Right cardiac atrium (tissue), 5 donors: ENCODE data around the gene RFTN1. TPM values are rescaled to one million over a fixed set of nuclear protein-coding genes. Genes with fewer than 3 reads are reported as not detected.
A peak's percentile ranks its signal among the peaks of the same experiment; 100 is the strongest.

Experiments
- ATAC-seq, 2 donors: fragments of 200-7000 bp; cut with Tn5 transposase; one replicate each; pipeline versions ENCODE4 v1.8.0 to v1.9.1; 2020; ENCODE audit warnings: moderate library complexity in 2 of 2, mild to moderate bottlenecking in 1 of 2
- DNase-seq, 3 donors: peaks; one replicate each; pipeline ENCODE4 v3.0.0-alpha.2; 2020
- H3K27ac ChIP-seq: one replicate; pipeline ENCODE4 v1.5.1; 2013; ENCODE audit warnings: mild to moderate bottlenecking, low read length, control low read depth, moderate library complexity
- H3K27me3 ChIP-seq: one replicate; pipeline ENCODE4 v1.6.1; 2013; ENCODE audit not compliant: control insufficient read depth, insufficient read depth
- H3K4me1 ChIP-seq: one replicate; pipeline ENCODE4 v1.6.1; 2013; ENCODE audit warnings: low read length; ENCODE audit not compliant: control insufficient read depth, insufficient read depth
- H3K4me3 ChIP-seq: one replicate; pipeline ENCODE4 v1.5.1; 2013; ENCODE audit warnings: low read length, control low read depth
- H3K9me3 ChIP-seq: one replicate; pipeline ENCODE4 v1.6.1; 2013; ENCODE audit warnings: low read length; ENCODE audit not compliant: control insufficient read depth
- WGBS: extraction: QIAGEN DNeasy Blood & Tissue Kit; methylation state at CpG from one replicate; pipeline ENCODE4 v1.1.7; 2013; 5-methylcytosine and 5-hydroxymethylcytosine counted together
- intact Hi-C, 4 donors: fragments of 100-400 bp; cut with DNase I; formaldehyde crosslinking; loops; one replicate each; pipeline versions ENCODE4 v1.11.0 to v1.14.0; 2022 to 2023
- polyA plus RNA-seq: library from polyadenylated mRNA; stranded (reverse); fragments of 200-250 nt; gene quantifications from one replicate; pipeline ENCODE4 v1.2.3, GENCODE V29; 2013
- total RNA-seq, 4 donors: library from RNA; stranded (reverse); fragmentation: NEBNext Ultra II Directional; extraction: Animal tissue kit (Norgen Biotek cat#: 25700); gene quantifications; one replicate each; pipeline ENCODE4 v1.2.1, GENCODE V29; 2021
- donor health status: healthy with polysubstance abuse.
- donor health status: DM: no; HTN: yes; CAD: no.
- donor health status: DM: no; HTN: no; CAD: no.
- donor health status: DM: no; HTN: yes; CAD: no; lungs with severe emphysema.
- donor health status: DM: yes; HTN: yes; CAD: no.

Gene RFTN1
- total and polyA plus RNA-seq, 5 donors, result 17.9 to 23.6 (median 21.2) TPM

- H3K4me3 ChIP-seq, result no peak overlapping the region
- no peak overlapping the region for H3K27ac ChIP-seq
- intact Hi-C loops, result loop anchor here in 2 of 4 donors (5.0 kb wide), 1 partner anchor 260 kb away; no protein-coding TSS in a partner anchor
- H3K27me3 ChIP-seq, result no peaks in the 10 kb centered on the region
- WGBS, result 93% methylated on average over 4 of the region's 4 CpGs
- DNase-seq (no peak), ATAC-seq (no peak)
- H3K9me3 ChIP-seq, result no peaks in the 10 kb centered on the region
- H3K4me1 ChIP-seq, result no peaks in the 10 kb centered on the region
Measured at GRCh38 chr3:16547561-16548357, 34.3 kb upstream of the RFTN1 start.

GRCh38 chr3:16546186-16547010 is 32.9 kb upstream of the RFTN1 start:
- peak overlapping the region; percentile 84 for H3K27ac ChIP-seq
- no peaks in the 10 kb centered on the region for H3K27me3 ChIP-seq
- no peaks in the 10 kb centered on the region for H3K9me3 ChIP-seq
- H3K4me3 ChIP-seq, result no peak overlapping the region
- ATAC-seq, result peak; percentile 83 to 96
- H3K4me1 ChIP-seq, result no peaks in the 10 kb centered on the region
- intact Hi-C loops, result loop anchor here in 2 of 4 donors (5.0 kb wide), 1 partner anchor 259 kb away; no protein-coding TSS in a partner anchor
- DNase-seq, result peak; percentile 50 to 71 (median 70)
- WGBS, result 66% methylated on average over 12 of the region's 12 CpGs

DNA sequence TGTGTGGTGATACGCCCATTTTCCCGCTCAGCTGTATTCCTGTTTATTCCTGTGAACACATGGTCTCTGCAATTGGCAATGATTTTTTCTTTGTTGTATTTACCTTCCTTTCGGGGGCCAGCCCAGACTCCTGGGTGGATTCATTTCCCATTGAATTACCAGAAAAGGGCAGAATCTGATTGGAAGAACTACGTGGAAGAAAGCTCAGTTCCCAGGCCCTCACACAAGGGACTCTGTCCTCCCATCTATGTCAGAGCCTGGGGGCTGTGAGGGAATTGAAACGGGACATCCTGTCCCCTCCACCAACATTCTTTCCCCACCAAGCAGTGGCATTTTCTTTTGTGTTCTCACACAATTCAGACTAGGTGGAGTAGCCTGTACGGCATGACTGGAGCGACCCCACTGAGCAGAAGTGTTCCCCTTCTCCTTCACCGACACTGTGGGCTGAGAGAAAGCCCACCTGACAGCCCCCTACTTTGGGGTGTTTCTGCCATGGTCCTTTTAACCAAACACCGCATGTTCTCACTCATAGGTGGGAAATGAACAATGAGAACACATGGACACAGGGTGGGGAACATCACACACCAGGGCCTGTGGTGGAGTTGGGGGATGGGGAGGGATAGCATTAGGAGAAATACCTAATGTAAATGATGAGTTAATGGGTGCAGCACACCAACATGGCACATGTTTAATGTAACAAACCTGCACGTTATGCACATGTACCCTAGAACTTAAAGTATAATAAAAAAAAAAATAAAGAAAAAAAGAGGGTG is 32.1 kb upstream of the RFTN1 start:
- Histone ChIP-seq H3K4me3 (no peak overlapping the region), H3K27me3 (no peaks in the 10 kb centered on the region), H3K9me3 (no peaks in the 10 kb centered on the region), H3K4me1 (no peaks in the 10 kb centered on the region), H3K27ac (peak overlapping the region; percentile 76)
- peak; percentile 59 to 89 for ATAC-seq
- intact Hi-C loops, result loop anchor here in 2 of 4 donors (5.0 kb wide), 1 partner anchor 258 kb away; no protein-coding TSS in a partner anchor
- peak in 1 of 3 donors; percentile 27 for DNase-seq
- WGBS, result 71% methylated on average over 10 of the region's 10 CpGs

DNA sequence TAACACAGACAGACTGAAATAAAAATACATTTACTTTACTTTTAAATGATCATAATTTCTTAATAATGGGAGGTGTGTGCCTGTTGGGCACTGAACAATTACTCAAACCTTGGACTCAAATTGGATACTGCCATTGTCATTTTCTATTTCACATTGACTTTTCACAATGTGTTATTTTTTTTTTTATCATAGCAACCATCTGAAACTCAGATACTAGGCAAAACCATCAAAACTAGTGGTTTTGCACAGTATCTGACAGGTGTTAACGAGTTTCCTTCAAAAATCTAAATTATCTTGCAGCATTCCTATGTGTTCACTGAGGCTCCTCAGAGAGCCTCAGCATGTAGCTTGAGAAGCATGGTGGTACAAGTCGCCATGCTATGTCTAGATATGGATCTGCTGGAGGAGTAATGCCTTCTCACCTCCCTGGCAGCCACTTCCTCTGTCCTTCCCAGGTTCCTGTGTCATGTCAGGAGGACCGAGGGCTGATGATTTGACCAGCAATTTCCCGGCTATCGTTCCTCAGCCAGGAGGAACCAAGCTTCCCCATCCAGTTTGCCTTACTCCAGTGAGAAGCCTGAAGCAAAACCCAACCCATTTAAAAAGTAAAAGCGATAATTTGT is 29.9 kb upstream of the RFTN1 start:
- no peak for ATAC-seq
- 69% methylated on average over 6 of the region's 6 CpGs for WGBS
- intact Hi-C loops, result no loop called here
- Histone ChIP-seq H3K9me3 (no peaks in the 10 kb centered on the region), H3K27me3 (no peaks in the 10 kb centered on the region), H3K4me3 (no peak overlapping the region), H3K4me1 (no peaks in the 10 kb centered on the region), H3K27ac (no peak overlapping the region)
- no peak for DNase-seq

- ATAC-seq (no peak), DNase-seq (no peak)
- Histone ChIP-seq H3K4me1 (no peaks in the 10 kb centered on the region), H3K27me3 (no peaks in the 10 kb centered on the region), H3K9me3 (no peaks in the 10 kb centered on the region), H3K4me3 (no peak overlapping the region), H3K27ac (no peak overlapping the region)
- intact Hi-C loops, result no loop called here
- 78% methylated on average over 4 of the region's 4 CpGs for WGBS
Measured at GRCh38 chr3:16538507-16538906, 25.0 kb upstream of the RFTN1 start.

- ATAC-seq, result no peak
- 72% methylated on average over 3 of the region's 3 CpGs for WGBS
- no peaks in the 10 kb centered on the region for H3K4me1 ChIP-seq
- no peak for DNase-seq
- no peaks in the 10 kb centered on the region for H3K27me3 ChIP-seq
- H3K4me3 ChIP-seq, result no peak overlapping the region
- H3K9me3 ChIP-seq, result no peaks in the 10 kb centered on the region
- no peak overlapping the region for H3K27ac ChIP-seq
- intact Hi-C loops, result no loop called here
Measured at GRCh38 chr3:16536996-16537395, 23.5 kb upstream of the RFTN1 start.

DNA sequence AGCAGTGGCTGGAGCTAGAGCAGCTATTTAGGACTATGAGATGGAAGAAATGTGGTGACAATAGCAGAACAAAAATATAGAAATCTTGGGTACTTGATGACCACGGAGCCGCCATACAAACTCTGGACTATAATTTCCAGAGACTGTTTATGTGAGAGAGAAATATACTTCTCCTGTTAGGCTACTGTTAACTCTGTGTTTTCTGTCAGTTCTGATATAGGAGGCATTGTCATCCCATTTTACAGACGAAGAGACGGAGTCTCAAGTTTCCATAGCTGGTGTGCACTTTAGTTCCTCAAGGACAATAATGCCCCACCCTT is 22.8 kb upstream of the RFTN1 start:
- WGBS, result 99% methylated on average over 4 of the region's 4 CpGs
- DNase-seq, result no peak
- Histone ChIP-seq H3K4me1 (no peaks in the 10 kb centered on the region), H3K4me3 (no peak overlapping the region), H3K27me3 (no peaks in the 10 kb centered on the region), H3K27ac (no peak overlapping the region), H3K9me3 (no peaks in the 10 kb centered on the region)
- intact Hi-C loops, result no loop called here
- no peak for ATAC-seq

DNA sequence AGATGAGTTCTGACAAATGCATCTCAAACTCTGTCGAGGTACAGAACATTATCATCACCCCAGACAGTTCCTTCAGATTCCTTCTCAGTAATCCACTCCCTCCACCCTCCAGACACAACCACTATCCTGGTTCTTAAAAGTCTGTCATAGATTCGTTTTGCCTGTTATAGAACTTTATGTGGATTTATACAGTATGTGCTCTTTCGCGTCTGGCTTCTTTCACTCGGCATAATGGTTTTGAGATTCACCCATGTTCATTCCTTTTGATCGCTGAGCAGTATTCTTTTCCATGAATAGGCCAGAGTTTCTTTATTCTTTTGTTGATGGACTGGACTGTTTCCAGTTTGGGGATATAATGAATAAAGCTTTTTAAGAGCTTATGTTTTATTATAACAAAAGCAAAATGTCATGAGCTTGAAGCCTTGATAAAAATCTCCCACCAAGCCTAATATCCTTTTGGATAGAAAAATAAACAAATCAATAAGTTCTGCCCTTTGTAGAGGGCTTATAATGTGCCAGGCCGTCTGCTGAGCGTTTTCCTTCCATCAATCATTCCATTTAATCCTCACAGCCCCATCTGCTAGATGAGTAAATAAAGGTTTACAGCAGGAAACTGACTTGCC is 21.3 kb upstream of the RFTN1 start:
- Histone ChIP-seq H3K9me3 (no peaks in the 10 kb centered on the region), H3K4me1 (peaks cover 2% of the 10 kb centered on the region), H3K4me3 (no peak overlapping the region), H3K27me3 (no peaks in the 10 kb centered on the region), H3K27ac (no peak overlapping the region)
- ATAC-seq (no peak), DNase-seq (no peak)
- intact Hi-C loops, result loop anchor here in 1 of 4 donors (5.0 kb wide), 1 partner anchor 252 kb away; no protein-coding TSS in a partner anchor
- 76% methylated on average over 8 of the region's 8 CpGs for WGBS

DNA sequence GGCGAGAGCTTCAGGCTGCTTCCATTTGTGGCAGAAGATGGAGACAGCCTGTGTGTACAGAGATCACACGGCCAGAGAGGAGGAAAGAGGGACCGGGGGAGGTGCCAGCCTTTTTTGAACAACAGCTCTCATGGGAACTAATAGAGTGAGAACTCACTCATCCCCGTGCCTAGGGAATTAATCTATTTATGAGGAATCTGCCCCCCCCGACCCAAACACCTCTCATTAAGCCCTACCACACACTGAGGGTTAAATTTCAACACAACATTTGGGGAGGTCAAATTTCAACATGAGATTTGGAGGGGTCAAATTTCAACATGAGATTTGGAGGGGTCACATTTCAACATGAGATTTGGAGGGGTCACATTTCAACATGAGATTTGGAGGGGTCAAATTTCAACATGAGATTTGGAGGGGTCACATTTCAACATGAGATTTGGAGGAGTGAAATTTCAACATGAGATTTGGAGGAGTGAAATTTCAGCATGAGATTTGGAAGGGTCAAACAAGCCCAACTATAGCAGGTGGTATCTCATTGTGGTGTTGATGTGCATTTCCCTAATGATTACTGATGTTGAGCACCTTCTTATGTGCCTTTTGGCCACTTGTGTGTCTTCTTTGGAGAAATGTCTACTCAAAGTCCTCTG is 20.6 kb upstream of the RFTN1 start:
- ATAC-seq, result no peak
- DNase-seq, result no peak
- peaks cover 3% of the 10 kb centered on the region for H3K4me1 ChIP-seq
- WGBS, result 48% methylated on average over 5 of the region's 5 CpGs
- no peaks in the 10 kb centered on the region for H3K27me3 ChIP-seq
- no peak overlapping the region for H3K27ac ChIP-seq
- H3K9me3 ChIP-seq, result no peaks in the 10 kb centered on the region
- no peak overlapping the region for H3K4me3 ChIP-seq
- intact Hi-C loops, result loop anchor here in 1 of 4 donors (5.0 kb wide), 1 partner anchor 252 kb away; no protein-coding TSS in a partner anchor

DNA sequence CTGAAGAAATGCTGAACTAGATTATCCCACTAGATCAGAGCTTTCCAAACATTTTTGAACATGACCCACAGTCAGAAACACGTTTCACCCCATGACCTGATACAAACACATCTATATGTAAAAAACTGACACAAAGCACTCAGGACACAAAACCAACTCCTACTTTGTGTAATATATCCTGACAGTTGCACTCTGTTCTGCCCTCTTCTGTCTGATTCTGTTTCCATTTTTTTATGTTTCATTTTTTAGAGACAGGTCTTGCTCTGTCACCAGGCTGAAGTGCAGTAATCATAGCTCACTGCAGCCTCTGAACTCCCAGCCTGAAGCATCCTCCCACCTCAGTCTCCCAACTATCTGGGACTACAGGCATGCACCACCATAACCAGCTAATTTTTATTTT is 15.8 kb upstream of the RFTN1 start:
- Histone ChIP-seq H3K4me3 (no peak overlapping the region), H3K27ac (no peak overlapping the region), H3K27me3 (no peaks in the 10 kb centered on the region), H3K4me1 (peaks cover 4% of the 10 kb centered on the region), H3K9me3 (peaks cover 3% of the 10 kb centered on the region)
- ATAC-seq (no peak), DNase-seq (no peak)
- intact Hi-C loops, result no loop called here
- 82% methylated on average over 1 of the region's 1 CpG for WGBS
